Measurements from ENCODE around the gene JAG1. TPM values are rescaled to one million over a fixed set of nuclear protein-coding genes. Genes with fewer than 3 reads are reported as not detected.

JAG1 gene
- total and polyA plus RNA-seq, 2 donors (not counting 3 experiments of a cell fraction or from before 2014, with no cell fraction given), result 19.7 to 37.0 TPM

GRCh38 chr20:10637563-10637962, 36.2 kb downstream of the JAG1 start:
- no peaks in the 10 kb centered on the region for H3K9me3 ChIP-seq (replicated peaks; ENCODE audit: control insufficient read depth, insufficient read depth, low read length)
- intact Hi-C loops (cut with micrococcal nuclease), result loop anchor here (2.0 kb wide), 1 partner anchor 33 kb away; no protein-coding TSS in a partner anchor
- H3K4me1 ChIP-seq (ENCODE audit: control insufficient read depth, extremely low read depth, insufficient read depth, low read length), result peaks cover 37% of the 10 kb centered on the region
- POLR2A ChIA-PET, result no interaction called here
- dilution Hi-C loops (cut with MboI; ENCODE audit: extremely low pct_ligation_motif_present, low sequenced_read_pairs), result no loop called here
- no peak overlapping the region for H3K27ac ChIP-seq (ENCODE audit: insufficient read depth, low read depth, low read length)
- DNase-seq (ENCODE audit: low read depth, low spot score), result peak; percentile 19
- TF ChIP-seq EZH2 (IDR thresholded peaks at IDR 0.05; ENCODE audit: borderline replicate concordance, low read depth, low read length, severe bottlenecking) (no peak), POLR2A (IDR thresholded peaks at IDR 0.05; ENCODE audit: low read depth, low read length) (no peak), JUN (IDR thresholded peaks at IDR 0.05; ENCODE audit: borderline replicate concordance, insufficient read depth, insufficient read length, low read depth) (no peak), POLR2AphosphoS5 (IDR thresholded peaks at IDR 0.05; ENCODE audit: insufficient read depth, low read depth, low read length) (no peak), MYC (IDR thresholded peaks at IDR 0.05; ENCODE audit: low read depth, low read length) (no peak), GATA2 (IDR thresholded peaks at IDR 0.05; ENCODE audit: insufficient read depth, insufficient read length, low read depth, low read length) (no peak), FOS (IDR thresholded peaks at IDR 0.05; ENCODE audit: borderline replicate concordance, insufficient read depth, low read length) (no peak), MAX (IDR thresholded peaks at IDR 0.05; ENCODE audit: insufficient read depth, insufficient read length) (no peak), CTCF (IDR thresholded peaks at IDR 0.05; ENCODE audit: extremely low read depth in 1 of 2, insufficient read depth in 1 of 2, low read depth in 1 of 2, low read length in 2 of 2) (no peak)
- H3K4me3 ChIP-seq (replicated peaks in 1 of 3; ENCODE audit: insufficient read depth in 1 of 3, low read depth in 1 of 3, low read length in 3 of 3), result no peak overlapping the region
- no peaks in the 10 kb centered on the region for H3K27me3 ChIP-seq (ENCODE audit: control insufficient read depth in 2 of 2, insufficient read depth in 2 of 2, low read length in 2 of 2)
- no peak for FAIRE-seq
- no peaks in the 10 kb centered on the region for H3K9me1 ChIP-seq (replicated peaks; ENCODE audit: control insufficient read depth, extremely low read depth, insufficient read depth, low read length)
- no TSS peak for BruUV-seq (replicated peaks)
- no peaks in the 10 kb centered on the region for H4K20me1 ChIP-seq (replicated peaks; ENCODE audit: control insufficient read depth, extremely low read depth, insufficient read depth, low read length)
- no peak overlapping the region for H3K9ac ChIP-seq (replicated peaks; ENCODE audit: extremely low read depth, insufficient read depth, low read length)
- H2AFZ ChIP-seq (ENCODE audit: low read depth, low read length), result no peak overlapping the region
- no peaks in the 10 kb centered on the region for H3K79me2 ChIP-seq (ENCODE audit: control insufficient read depth, insufficient read depth, low read length)
- H3K36me3 ChIP-seq (ENCODE audit: control insufficient read depth in 2 of 2, extremely low read depth in 1 of 2, insufficient read depth in 2 of 2, low read length in 2 of 2), result peaks cover 6 to 31% of the 10 kb centered on the region in 2 experiments
- H3K4me2 ChIP-seq (ENCODE audit: insufficient read depth, low read length), result no peak overlapping the region
- CTCF ChIA-PET, result interaction anchor here (1.2 to 2.7 kb wide), 7 partner anchors 10 to 85 kb away, joined by 3 to 11 read pairs (median 5); no protein-coding TSS in a partner anchor

Data from endothelial cell of umbilical vein (primary cell).